ENCODE data around the gene KIAA0513. TPM values are rescaled to one million over a fixed set of nuclear protein-coding genes. Genes with fewer than 3 reads are reported as not detected.

Gene KIAA0513
- total RNA-seq, 1 experiment from 2014 or later, result 6.6 TPM

GRCh38 chr16:85110105-85110504 is 82.5 kb downstream of the KIAA0513 start:
- ATAC-seq, result no peak
- intact Hi-C loops (cut with micrococcal nuclease), result loop anchor here (10.0 kb wide), 1 partner anchor 285 kb away; no protein-coding TSS in a partner anchor

GRCh38 chr16:85111184-85111583 is 83.6 kb downstream of the KIAA0513 start:
- H3K9me2 ChIP-seq (ENCODE audit: insufficient read depth), result no peaks in the 10 kb centered on the region
- no peak overlapping the region for H2AFZ ChIP-seq (ENCODE audit: low read depth, low read length, poor library complexity, severe bottlenecking)
- no peak overlapping the region for H3K27ac ChIP-seq (ENCODE audit: low read depth, low read length)
- no peaks in the 10 kb centered on the region for H3K79me2 ChIP-seq (ENCODE audit: insufficient read depth, low read length)
- no peak overlapping the region for H3K9ac ChIP-seq (ENCODE audit: low read length)
- ChIA-PET POLR2A (no interaction called here), CTCF (no interaction called here), RAD21 (ENCODE audit: low non-redundant PET in 1 of 2, low total read pairs in 2 of 2, uncharacterized antibody in 2 of 2, unreplicated experiment in 2 of 2) (no interaction called here)
- H3K9me3 ChIP-seq (ENCODE audit: control insufficient read depth in 1 of 2, insufficient read depth in 1 of 2, low read depth in 1 of 2, low read length in 2 of 2), result no peaks in the 10 kb centered on the region
- BruUV-seq (replicated peaks), result no TSS peak
- H3K27me3 ChIP-seq (ENCODE audit: insufficient read depth, low read length), result no peaks in the 10 kb centered on the region
- H3K4me1 ChIP-seq (ENCODE audit: control insufficient read depth in 1 of 2, insufficient read depth in 2 of 2, low read length in 2 of 2), result peaks cover 11 to 24% of the 10 kb centered on the region in 2 experiments; a peak in 3 of 4 replicates
- ATAC-seq, result no peak
- intact Hi-C loops (cut with micrococcal nuclease), result loop anchor here (10.0 kb wide), 1 partner anchor 284 kb away; no protein-coding TSS in a partner anchor
- no peaks in the 10 kb centered on the region for H3K36me3 ChIP-seq (ENCODE audit: control insufficient read depth in 1 of 2, insufficient read depth in 2 of 2, low read length in 2 of 2)
- H3K4me3 ChIP-seq (replicated peaks in 1 of 2; ENCODE audit: low read depth in 1 of 2, low read length in 2 of 2), result no peak overlapping the region
- DNase-seq (ENCODE audit: low read depth, low spot score), result no peak
- no peak overlapping the region for H3K4me2 ChIP-seq (ENCODE audit: low read length)
- H4K20me1 ChIP-seq (ENCODE audit: insufficient read depth), result no peaks in the 10 kb centered on the region
- TF ChIP-seq ELF1 (IDR thresholded peaks at IDR 0.05; ENCODE audit: borderline replicate concordance, low read depth) (no peak), CEBPB (IDR thresholded peaks at IDR 0.05; ENCODE audit: low read depth) (no peak), CTCF (IDR thresholded peaks at IDR 0.05 in 2 of 3, conservative IDR thresholded peaks at IDR 0.05 in 1 of 3; ENCODE audit: borderline replicate concordance in 1 of 3, insufficient read depth in 1 of 3, low read depth in 2 of 3, low read length in 2 of 3) (no peak), RAD21 (IDR thresholded peaks at IDR 0.05; ENCODE audit: low read depth) (no peak), JUND (IDR thresholded peaks at IDR 0.05) (no peak), SP1 (IDR thresholded peaks at IDR 0.05; ENCODE audit: low read depth) (no peak), EZH2phosphoT487 (IDR thresholded peaks at IDR 0.05; ENCODE audit: borderline replicate concordance) (no peak)

More at GRCh38 chr16:85110105-85110504, 82.5 kb downstream of the KIAA0513 start:
- Histone ChIP-seq H3K9me3 (ENCODE audit: control insufficient read depth in 1 of 2, insufficient read depth in 1 of 2, low read depth in 1 of 2, low read length in 2 of 2) (no peaks in the 10 kb centered on the region), H2AFZ (ENCODE audit: low read depth, low read length, poor library complexity, severe bottlenecking) (no peak overlapping the region), H3K79me2 (ENCODE audit: insufficient read depth, low read length) (no peaks in the 10 kb centered on the region), H3K27ac (ENCODE audit: low read depth, low read length) (no peak overlapping the region), H3K4me3 (replicated peaks in 1 of 2; ENCODE audit: low read depth in 1 of 2, low read length in 2 of 2) (no peak overlapping the region), H3K9ac (ENCODE audit: low read length) (no peak overlapping the region), H3K4me2 (ENCODE audit: low read length) (no peak overlapping the region), H4K20me1 (ENCODE audit: insufficient read depth) (no peaks in the 10 kb centered on the region), H3K9me2 (ENCODE audit: insufficient read depth) (no peaks in the 10 kb centered on the region), H3K36me3 (ENCODE audit: control insufficient read depth in 1 of 2, insufficient read depth in 2 of 2, low read length in 2 of 2) (no peaks in the 10 kb centered on the region), H3K27me3 (ENCODE audit: insufficient read depth, low read length) (no peaks in the 10 kb centered on the region), H3K4me1 (ENCODE audit: control insufficient read depth in 1 of 2, insufficient read depth in 2 of 2, low read length in 2 of 2) (peaks cover 11 to 18% of the 10 kb centered on the region in 2 experiments; a peak in 3 of 4 replicates)
- no peak for DNase-seq (ENCODE audit: low read depth, low spot score)
- RAD21 ChIA-PET (ENCODE audit: low non-redundant PET in 1 of 2, low total read pairs in 2 of 2, uncharacterized antibody in 2 of 2, unreplicated experiment in 2 of 2), result no interaction called here
- CTCF ChIA-PET, result interaction anchor here (1.4 kb wide), 1 partner anchor 24 kb away, joined by 3 read pairs; no protein-coding TSS in a partner anchor
- BruUV-seq (replicated peaks), result no TSS peak
- POLR2A ChIA-PET, result no interaction called here
- TF ChIP-seq ZFX (IDR thresholded peaks at IDR 0.05), result 0 out of 2 replicates have a peak, but pooled peaks have one; percentile 5
- no peak for TF ChIP-seq CTCF (IDR thresholded peaks at IDR 0.05 in 2 of 3, conservative IDR thresholded peaks at IDR 0.05 in 1 of 3; ENCODE audit: borderline replicate concordance in 1 of 3, insufficient read depth in 1 of 3, low read depth in 2 of 3, low read length in 2 of 3)
